D721Med (cell line): ENCODE results near the gene RHOBTB1.

ENCODE experiments used
- DNase-seq: peaks from one replicate; pipeline ENCODE4 v3.0.0; 2011; ENCODE audit warnings: low spot score; ENCODE audit not compliant: insufficient read length
- FAIRE-seq: peaks from 2 replicates; lab custom pipeline; 2011; peaks lifted over from hg19 to GRCh38; lab: Jason Lieb, UNC
- CTCF ChIP-seq: IDR thresholded peaks from 2 replicates; pipeline ENCODE4 v1.5.1; 2012; ENCODE audit warnings: mild to moderate bottlenecking, control low read depth; ENCODE audit not compliant: insufficient read depth; ENCODE audit errors: missing control alignments

The RHOBTB1 gene

GRCh38 chr10:60980997-60981396 lies 37.0 kb upstream of the RHOBTB1 start:
- no peak for FAIRE-seq
- no peak for DNase-seq
- TF ChIP-seq CTCF, result no peak

- FAIRE-seq (no peak), DNase-seq (no peak)
Observed at GRCh38 chr10:60979667-60980104, 35.7 kb upstream of the RHOBTB1 start.

GRCh38 chr10:60978287-60979115 lies 34.5 kb upstream of the RHOBTB1 start:
- DNase-seq (no peak), FAIRE-seq (no peak)
- TF ChIP-seq CTCF, result no peak

More at GRCh38 chr10:60979667-60980104, 35.7 kb upstream of the RHOBTB1 start:
- no peak for TF ChIP-seq CTCF

GRCh38 chr10:60977161-60978122 lies 33.5 kb upstream of the RHOBTB1 start:
- FAIRE-seq, result no peak
- no peak for DNase-seq
- no peak for TF ChIP-seq CTCF

- no peak for DNase-seq
- no peak for TF ChIP-seq CTCF
- FAIRE-seq, result no peak
Observed at GRCh38 chr10:60976687-60977086, 32.7 kb upstream of the RHOBTB1 start.

GRCh38 chr10:60975716-60976115 lies 31.7 kb upstream of the RHOBTB1 start:
- no peak for TF ChIP-seq CTCF
- no peak for DNase-seq
- no peak for FAIRE-seq
